Ammon's horn (tissue), 1 donor: ENCODE data around the gene WDR87.
A peak's percentile ranks its signal among the peaks of the same experiment; 100 is the strongest.
"Not testable (repeated sequence)": the region's sequence is repeated elsewhere in the genome, so short reads cannot be mapped to it uniquely, and the experiment has no call there.

Experiments used
- DNase-seq: peaks from one replicate; pipeline ENCODE4 v3.0.0-alpha.2; 2016; ENCODE audit warnings: low spot score

WDR87 gene

GRCh38 chr19:37930416-37930815, 24.0 kb upstream of the WDR87 start:
- DNase-seq = no peak

DNA sequence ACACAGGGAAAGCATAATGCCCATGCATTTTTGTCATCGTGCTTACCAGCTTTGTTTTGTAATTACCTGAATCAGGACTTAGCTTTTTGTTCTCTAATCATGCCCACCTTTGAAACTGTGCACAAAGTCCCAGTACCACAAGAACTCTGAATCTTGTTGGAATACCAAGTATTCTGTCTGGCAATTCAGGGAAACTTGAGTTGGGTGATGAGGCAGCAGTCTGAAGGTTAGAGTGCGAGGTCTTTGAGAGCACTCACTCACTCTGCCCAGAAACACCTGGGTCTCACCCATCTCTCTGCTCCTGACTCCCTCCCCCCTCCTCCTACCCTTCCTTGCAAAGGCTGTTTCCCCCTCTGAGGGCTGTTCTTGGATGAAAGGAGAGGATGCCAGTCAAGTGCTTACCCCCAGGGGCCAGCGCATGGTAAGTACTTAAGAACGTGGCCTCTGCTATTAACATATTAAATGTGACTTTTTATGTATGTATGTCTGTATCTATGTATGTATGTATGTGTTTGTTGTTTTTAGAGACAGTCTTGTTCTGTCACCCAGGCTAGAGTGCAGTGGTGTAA, 23.0 kb upstream of the WDR87 start:
- DNase-seq = no peak

- no peak for DNase-seq
Observed at GRCh38 chr19:37928527-37929286, 22.3 kb upstream of the WDR87 start.

GRCh38 chr19:37926711-37927110, 20.3 kb upstream of the WDR87 start:
- no peak for DNase-seq

DNA sequence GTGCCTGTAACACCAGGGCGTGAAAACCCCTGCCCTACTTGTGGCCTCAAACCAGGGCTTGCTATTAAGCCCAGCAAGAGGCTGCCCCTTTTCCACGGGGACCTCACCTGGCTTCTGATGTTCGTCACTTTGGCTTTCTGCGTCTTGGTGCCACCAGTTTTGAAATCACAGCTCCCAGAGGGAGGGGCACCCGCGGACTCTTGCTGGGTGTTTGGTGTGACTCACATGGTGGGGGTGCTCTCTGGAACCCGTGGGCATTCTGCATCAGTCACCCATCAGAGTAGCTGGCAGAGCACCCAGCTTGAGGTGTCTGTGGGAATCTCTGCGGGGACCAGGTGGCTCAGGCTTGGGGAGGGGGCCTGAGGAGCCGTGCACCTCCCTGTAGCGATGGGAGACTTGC, 19.9 kb upstream of the WDR87 start:
- no peak for DNase-seq

DNA sequence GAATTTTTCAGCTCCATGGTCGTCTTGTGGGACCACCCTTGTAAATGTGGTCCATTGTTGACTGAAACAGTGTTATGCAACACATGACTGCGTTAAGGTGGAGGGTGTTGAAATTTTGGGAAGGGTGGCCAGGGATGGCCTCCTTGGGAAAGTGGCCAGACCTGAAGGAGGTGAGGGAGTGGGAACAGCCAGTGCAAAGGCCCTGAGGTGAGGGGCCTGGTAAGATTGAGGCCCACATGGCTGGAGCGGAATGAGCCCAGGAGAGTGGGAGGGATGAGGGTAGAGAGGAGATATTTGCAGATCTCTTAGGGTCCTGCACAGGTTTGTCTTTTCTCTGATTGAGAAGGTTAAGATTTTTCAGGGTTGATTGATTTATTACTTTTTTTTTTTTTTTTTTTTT, 18.8 kb upstream of the WDR87 start:
- no peak for DNase-seq

DNA sequence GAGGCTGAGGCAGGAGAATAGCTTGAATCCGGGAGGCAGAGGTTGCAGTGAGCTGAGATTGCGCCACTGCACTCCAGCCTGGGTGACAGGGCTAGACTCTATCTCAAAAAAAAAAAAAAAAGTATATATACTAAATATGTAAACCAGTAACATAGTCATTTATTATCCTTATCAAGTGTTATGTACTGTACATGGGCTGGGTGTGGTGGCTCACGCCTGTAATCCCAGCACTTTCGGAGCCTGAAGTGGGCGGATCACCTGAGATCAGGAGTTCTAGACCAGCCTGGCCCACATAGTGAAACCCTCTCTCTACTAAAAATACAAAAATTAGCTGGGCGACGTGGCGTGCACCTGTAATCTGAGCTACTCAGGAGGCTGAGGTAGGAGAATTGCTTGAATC, 18.2 kb upstream of the WDR87 start:
- not testable (repeated sequence) for DNase-seq

DNA sequence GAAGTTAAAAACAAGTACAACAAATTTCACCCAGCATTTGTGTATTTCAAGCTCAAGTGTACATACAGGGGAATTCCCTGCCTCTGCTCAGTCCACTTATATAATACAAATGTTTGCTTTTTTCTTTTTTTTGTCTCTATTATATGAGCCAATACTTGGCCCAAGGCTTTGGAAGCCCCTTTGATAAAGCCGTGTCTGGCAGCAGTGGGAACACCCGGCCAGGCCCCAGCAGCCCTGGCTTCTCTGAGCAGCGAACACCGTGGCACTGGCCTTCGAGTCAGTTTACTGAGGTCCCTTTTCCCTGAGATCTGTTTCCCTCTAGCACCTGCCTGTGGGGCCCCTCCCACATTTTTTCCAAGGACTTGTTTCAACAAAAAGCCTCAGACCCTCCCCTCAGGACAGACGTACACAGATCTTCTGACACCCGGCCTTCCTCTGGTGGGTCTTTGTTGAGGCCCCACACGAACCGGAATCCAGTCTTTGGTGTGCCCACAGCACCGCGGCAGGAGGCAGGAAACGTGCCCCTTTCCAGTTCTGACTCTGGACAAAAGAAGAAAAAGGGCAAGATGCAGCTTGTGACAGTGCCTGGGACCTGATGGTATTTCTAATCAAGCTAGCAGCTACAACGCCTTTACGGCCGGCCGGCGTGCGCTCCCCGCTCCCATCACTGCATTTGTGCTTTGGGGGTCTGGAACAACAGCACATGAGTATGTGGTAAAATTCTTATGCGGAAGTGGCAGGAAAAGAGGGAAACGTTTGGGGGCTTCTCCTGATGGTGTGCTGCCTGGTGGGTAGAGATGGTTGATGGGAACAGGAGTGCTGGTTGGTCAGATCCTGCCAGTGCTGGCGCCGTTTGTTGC, 14.4 kb upstream of the WDR87 start:
- no peak for DNase-seq

GRCh38 chr19:37914908-37915307, 8.5 kb upstream of the WDR87 start:
- DNase-seq = no peak

GRCh38 chr19:37909661-37910199, 3.3 kb upstream of the WDR87 start:
- DNase-seq = no peak

GRCh38 chr19:37907735-37908455, 1.5 kb upstream of the WDR87 start:
- DNase-seq = peak; percentile 45

DNA sequence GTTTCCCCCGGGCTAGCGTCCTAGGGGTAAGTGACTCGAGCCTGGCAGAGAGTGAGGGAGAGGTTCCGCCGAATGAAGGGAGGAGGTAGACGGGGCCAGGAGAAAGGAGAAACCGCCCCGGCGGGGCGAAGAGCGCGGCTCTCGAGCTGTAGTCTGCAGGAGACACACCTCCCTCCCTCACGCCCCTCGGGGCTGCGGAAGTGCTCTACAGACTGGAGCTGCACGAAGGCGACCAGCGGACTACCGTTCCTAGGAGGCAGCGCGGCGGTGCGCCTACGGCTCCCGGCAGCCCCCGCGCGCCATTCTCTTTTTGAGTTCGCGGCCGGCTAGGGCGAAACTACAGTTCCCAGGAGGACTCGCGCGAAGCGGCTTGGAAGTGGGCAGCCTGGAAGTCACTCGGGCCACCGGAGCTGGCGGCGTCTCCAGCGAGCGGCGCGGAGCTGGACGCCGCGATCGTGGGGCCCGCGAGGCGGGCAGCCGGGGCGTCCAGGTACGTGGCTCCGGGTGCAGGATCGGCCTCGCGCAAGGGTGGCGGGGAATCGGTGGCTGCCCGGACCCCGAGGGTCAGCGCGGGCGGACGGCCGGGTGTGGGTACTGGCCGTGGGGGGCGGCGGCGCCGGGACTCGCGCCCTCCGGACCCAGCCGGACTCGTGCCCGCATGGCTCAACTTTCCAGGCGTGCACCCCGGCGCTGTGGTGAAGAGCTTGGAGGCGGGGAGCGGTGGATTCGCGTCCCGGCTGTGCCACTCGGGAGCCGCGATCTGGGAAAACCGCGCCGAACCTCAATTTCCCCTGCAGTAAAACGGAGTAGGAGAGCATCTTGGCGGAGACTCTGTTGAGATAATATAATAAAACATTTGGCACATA, 708 bp upstream of the WDR87 start, which contains the start of gene SIPA1L3:
Gene SIPA1L3 (plus strand): TSS at position 340 of the 866 bp plus-strand sequence. CDS start 174,358 bp downstream, outside the sequence.
- DNase-seq = peak; percentile 96

- no peak for DNase-seq
Observed at GRCh38 chr19:37903096-37903495, 3.3 kb downstream of the WDR87 start.

DNA sequence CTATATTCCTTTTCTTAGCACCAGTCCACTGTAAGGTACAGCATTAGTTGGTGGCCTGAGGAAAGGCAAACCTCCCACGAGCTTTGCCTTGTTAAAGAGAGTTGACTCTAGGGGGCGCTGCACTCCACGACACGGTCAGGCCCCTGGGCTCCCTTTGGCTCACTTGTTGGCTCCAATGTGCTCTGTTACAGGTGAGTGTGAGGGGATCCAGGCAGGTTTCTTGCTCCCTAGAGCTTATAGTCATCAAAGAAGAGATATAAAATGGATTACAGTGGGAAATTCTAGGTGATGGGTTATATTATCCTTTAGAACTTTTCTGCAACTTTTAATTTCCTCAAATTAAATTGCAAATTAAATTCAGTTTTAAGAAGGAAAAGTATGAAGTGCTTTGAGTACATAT, 3.7 kb downstream of the WDR87 start:
- peak; percentile 84 for DNase-seq

DNA sequence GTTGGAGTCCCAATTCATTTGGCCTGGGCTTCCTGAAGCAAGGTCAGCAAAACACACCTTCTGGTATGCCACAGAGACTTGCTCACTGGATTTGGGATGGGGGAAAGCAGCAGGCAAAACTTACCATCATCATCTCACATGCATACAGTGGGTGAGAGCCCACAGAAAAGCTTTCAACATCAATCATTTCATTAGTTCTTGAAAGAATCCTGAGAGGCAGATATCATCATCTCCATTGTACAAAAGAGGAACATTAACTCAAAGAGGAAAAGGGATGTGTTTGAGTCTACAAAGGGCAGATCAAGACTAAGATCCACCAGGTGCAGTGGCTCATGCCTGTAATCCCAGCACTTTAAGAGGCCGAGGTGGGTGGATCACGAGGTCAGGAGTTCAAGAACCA, 6.4 kb downstream of the WDR87 start:
- DNase-seq = no peak

- no peak for DNase-seq
Observed at GRCh38 chr19:37899453-37899852, 6.9 kb downstream of the WDR87 start.

GRCh38 chr19:37896180-37896579, 10.2 kb downstream of the WDR87 start:
- DNase-seq = no peak

DNA sequence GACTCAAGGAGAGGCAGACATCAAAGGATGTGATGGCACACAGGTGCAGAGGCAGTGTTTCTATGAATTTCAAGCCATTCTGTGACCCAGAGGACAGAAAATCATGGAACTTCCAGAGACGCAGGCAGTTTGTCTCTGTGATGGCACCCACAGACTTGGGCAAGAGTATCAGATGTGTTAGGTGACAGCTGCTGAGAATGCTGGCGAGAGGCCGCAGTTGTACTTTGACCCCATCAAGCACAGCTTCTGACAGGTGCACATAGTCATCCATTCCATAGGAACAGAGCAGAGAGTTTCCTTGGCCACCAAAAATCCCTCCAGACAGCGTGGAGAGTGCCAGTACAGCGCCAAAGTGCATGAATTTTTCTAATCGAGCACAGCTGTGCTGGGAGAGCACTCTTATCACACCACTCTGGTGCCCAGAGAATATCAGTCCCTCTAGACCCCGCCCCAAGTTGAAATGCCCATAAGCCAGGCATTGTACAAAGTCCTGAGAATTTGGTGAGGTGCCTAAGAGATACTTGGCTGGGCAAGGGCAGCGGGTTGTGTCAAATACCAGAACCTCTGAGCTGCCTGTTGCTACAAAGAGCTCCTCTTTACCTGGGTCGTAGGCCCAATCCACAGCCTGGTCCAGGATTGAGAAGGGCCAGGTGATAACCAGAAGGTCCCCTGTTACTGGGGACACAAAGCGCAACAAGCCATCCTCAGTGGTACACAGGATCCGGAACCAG, 12.4 kb downstream of the WDR87 start:
- no peak for DNase-seq

DNA sequence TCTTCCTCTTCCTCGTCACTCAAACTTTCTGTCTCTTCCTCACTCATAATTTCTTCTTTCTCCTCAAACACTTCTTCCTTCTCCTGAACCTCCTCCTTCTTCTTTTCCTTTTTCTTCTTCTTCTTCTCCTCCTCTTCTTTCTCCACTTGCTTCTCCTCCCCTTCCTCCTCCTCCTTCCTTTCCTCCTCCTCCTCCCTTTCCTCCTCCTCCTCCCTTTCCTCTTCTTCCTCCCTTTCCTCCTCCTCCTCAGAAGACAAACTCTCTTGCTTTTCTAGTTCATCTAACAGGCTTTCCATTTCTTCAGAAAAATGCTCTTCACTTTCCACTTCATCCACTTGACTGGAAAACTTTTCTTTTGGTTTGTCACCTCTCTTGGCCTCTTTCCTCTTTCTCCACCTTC, 19.8 kb downstream of the WDR87 start:
- no peak for DNase-seq

GRCh38 chr19:37885392-37885791, 21.0 kb downstream of the WDR87 start:
- DNase-seq = no peak
